Measurements from ENCODE around the gene CRLF2. TPM values are rescaled to one million over a fixed set of nuclear protein-coding genes. Genes with fewer than 3 reads are reported as not detected.
"Not testable (repeated sequence)": the region's sequence is repeated elsewhere in the genome, so short reads cannot be mapped to it uniquely, and the experiment has no call there.

Gene CRLF2
- total RNA-seq, 1 experiment from 2014 or later, result 2.3 TPM

DNA sequence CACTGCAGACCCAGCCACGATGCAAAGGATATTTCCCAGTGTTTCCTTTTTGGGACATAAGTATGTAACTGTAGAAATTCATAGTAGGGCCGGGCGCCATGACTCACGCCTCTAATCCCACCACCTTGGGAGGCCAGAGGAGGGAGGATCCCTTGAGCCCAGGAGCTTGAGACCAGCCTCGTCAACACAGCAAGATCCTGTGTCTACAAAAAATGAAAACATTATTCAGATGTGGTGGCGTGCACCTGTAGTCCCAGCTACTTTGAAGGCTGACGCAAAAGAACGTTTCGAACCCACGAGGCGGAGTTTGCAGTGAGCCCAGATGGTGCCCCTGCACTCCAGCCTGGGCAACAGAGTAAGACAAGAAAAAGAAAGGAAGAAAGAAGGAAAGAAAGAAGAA is 49.2 kb downstream of the CRLF2 start:
- no peak for DNase-seq
- no TSS peak for BruUV-seq (replicated peaks)
- no peaks in the 10 kb centered on the region for H3K27me3 Mint-ChIP-seq (ENCODE audit: unreplicated experiment)
- peaks cover 12% of the 10 kb centered on the region for H3K4me1 Mint-ChIP-seq (ENCODE audit: low read depth, unreplicated experiment)
- CTCF ChIA-PET, result no interaction called here
- peaks cover 8% of the 10 kb centered on the region for H3K36me3 Mint-ChIP-seq (ENCODE audit: insufficient read depth, unreplicated experiment)
- peaks cover 27% of the 10 kb centered on the region for H3K9me3 Mint-ChIP-seq (ENCODE audit: low read depth, unreplicated experiment)
- no peak overlapping the region for H3K27ac Mint-ChIP-seq (ENCODE audit: unreplicated experiment)
- TF ChIP-seq, protein P1, sequence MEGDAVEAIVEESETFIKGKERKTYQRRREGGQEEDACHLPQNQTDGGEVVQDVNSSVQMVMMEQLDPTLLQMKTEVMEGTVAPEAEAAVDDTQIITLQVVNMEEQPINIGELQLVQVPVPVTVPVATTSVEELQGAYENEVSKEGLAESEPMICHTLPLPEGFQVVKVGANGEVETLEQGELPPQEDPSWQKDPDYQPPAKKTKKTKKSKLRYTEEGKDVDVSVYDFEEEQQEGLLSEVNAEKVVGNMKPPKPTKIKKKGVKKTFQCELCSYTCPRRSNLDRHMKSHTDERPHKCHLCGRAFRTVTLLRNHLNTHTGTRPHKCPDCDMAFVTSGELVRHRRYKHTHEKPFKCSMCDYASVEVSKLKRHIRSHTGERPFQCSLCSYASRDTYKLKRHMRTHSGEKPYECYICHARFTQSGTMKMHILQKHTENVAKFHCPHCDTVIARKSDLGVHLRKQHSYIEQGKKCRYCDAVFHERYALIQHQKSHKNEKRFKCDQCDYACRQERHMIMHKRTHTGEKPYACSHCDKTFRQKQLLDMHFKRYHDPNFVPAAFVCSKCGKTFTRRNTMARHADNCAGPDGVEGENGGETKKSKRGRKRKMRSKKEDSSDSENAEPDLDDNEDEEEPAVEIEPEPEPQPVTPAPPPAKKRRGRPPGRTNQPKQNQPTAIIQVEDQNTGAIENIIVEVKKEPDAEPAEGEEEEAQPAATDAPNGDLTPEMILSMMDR (IDR thresholded peaks at IDR 0.05; ENCODE audit: unreplicated experiment), result no peak
- no peak overlapping the region for H3K4me3 Mint-ChIP-seq (ENCODE audit: low read depth, unreplicated experiment)
- intact Hi-C loops (cut with micrococcal nuclease; ENCODE audit: unreplicated experiment), result no loop called here

DNA sequence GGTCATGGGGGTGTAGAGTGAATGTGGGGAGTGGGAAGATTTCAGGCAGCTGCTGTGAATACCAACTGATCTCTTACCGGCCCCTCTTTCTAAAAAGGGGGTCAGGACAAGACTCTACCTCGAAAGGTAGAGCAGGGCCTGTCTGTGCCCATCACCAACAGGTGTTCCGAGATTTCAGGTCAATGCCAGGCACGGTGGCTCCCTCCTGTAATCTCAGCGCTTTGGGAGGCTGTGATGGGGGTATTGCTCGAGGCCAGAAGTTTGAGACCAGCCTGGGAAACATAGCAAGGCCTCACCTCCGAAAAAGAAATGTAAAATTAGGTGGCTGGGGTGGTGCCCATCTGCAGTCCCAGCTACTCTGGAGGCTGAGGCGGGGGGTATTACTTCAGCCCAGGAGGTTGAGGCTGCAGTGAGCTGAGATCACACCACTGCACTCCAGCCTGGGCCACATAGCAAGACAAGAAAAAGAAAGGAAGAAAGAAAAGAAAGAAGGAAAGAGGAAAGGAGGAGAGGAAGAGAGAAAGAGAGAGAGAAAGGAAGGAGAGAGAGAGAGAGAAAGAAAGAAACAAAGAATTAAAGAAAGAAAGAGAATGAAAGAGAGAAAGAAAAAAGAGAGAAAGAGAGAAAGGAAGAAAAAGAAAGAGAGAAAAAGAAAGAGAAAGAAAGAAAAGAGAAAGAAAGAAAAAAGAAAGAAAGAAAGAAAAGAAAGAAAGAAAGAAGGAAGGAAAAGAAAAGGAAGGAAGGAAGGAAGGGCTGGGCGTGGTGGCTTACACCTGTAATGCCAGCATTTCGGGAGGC is 50.1 kb downstream of the CRLF2 start:
- peaks cover 22% of the 10 kb centered on the region for H3K9me3 Mint-ChIP-seq (ENCODE audit: low read depth, unreplicated experiment)

DNA sequence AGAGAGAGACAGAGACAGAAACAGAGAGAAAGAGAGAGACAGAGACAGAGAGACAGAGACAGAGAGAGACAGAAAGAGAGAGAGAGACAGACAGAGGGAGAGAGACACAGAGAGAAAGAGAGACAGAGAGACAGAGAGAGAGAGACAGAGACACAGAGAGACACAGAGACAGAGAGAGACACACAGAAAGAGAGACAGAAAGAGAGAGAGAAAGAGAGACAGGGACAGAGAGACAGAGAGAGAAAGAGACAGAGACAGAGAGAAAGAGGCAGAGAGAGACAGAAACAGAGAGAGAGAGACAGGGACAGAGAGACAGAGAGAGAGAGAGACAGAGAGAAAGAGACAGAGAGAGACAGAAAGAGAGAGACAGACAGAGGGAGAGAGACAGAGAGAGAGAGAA is 52.9 kb downstream of the CRLF2 start:
- CTCF ChIA-PET, result no interaction called here
- Mint-ChIP-seq H3K4me3 (ENCODE audit: low read depth, unreplicated experiment) (no peak overlapping the region), H3K36me3 (ENCODE audit: insufficient read depth, unreplicated experiment) (peaks cover 8% of the 10 kb centered on the region), H3K9me3 (ENCODE audit: low read depth, unreplicated experiment) (peaks cover 22% of the 10 kb centered on the region), H3K27ac (ENCODE audit: unreplicated experiment) (peak overlapping the region; percentile 33), H3K4me1 (ENCODE audit: low read depth, unreplicated experiment) (peaks cover 12% of the 10 kb centered on the region), H3K27me3 (ENCODE audit: unreplicated experiment) (no peaks in the 10 kb centered on the region)
- intact Hi-C loops (cut with micrococcal nuclease; ENCODE audit: unreplicated experiment), result no loop called here
- no TSS peak for BruUV-seq (replicated peaks)
- DNase-seq, result no peak
- TF ChIP-seq, protein P1 (IDR thresholded peaks at IDR 0.05; ENCODE audit: unreplicated experiment), result no peak

More for the DNA sequence above, 50.1 kb downstream of the CRLF2 start:
- intact Hi-C loops (cut with micrococcal nuclease; ENCODE audit: unreplicated experiment), result no loop called here
- Mint-ChIP-seq H3K4me1 (ENCODE audit: low read depth, unreplicated experiment) (peaks cover 12% of the 10 kb centered on the region), H3K4me3 (ENCODE audit: low read depth, unreplicated experiment) (no peak overlapping the region), H3K27me3 (ENCODE audit: unreplicated experiment) (no peaks in the 10 kb centered on the region), H3K27ac (ENCODE audit: unreplicated experiment) (no peak overlapping the region), H3K36me3 (ENCODE audit: insufficient read depth, unreplicated experiment) (peaks cover 8% of the 10 kb centered on the region)
- CTCF ChIA-PET, result no interaction called here
- no peak for DNase-seq
- TF ChIP-seq, protein P1 (IDR thresholded peaks at IDR 0.05; ENCODE audit: unreplicated experiment), result no peak
- no TSS peak for BruUV-seq (replicated peaks)

DNA sequence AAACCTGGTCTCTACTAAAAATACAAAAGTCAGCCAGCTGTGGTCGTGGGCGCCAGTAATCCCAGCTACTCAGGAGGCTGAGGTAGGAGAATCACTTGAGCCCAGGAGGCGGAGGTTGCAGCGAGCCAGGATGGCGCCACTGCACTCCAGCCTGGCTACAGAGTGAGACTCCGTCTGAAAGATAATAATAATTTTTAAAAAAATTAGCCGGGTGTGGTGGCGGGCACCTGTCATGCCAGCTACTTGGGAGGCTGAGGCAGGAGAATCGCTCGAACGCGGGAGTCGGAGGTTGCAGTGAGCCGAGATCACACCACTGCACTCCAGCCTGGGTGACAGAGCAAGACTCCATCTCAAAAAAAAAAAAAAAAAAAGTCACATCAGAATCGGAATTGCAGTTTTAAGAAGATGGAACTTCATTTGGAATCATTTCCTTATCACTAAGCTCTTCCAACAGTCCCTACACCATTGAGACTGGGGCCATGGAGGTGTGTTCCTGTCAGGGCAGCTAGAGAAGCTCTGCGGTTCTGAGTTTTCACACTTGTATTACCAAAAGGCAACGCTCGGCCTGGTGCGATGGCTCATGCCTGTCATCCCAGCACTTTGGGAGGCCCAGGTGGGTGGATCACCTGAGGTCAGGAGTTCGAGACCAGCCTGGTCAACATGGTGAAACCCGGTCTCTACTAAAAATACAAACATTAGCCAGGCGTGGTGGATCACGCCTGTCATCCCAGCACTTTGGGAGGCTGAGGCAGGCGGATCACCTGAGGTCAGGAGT is 55.6 kb downstream of the CRLF2 start:
- CTCF ChIA-PET; BruUV-seq (replicated peaks); H3K27ac Mint-ChIP-seq (ENCODE audit: unreplicated experiment); H3K4me3 Mint-ChIP-seq (ENCODE audit: low read depth, unreplicated experiment); DNase-seq; intact Hi-C loops (cut with micrococcal nuclease; ENCODE audit: unreplicated experiment); H3K36me3 Mint-ChIP-seq (ENCODE audit: insufficient read depth, unreplicated experiment); H3K27me3 Mint-ChIP-seq (ENCODE audit: unreplicated experiment): not testable (repeated sequence)
- Mint-ChIP-seq H3K9me3 (ENCODE audit: low read depth, unreplicated experiment) (peaks cover 16% of the 10 kb centered on the region), H3K4me1 (ENCODE audit: low read depth, unreplicated experiment) (peaks cover 12% of the 10 kb centered on the region)

All from Calu3 (cell line).